HUES6 (cell line): ENCODE measurements around the gene PLXNA4.

Source experiments
- H3K27ac ChIP-seq: 2 replicates; pipeline ENCODE4 v1.7.0; 2013; ENCODE audit warnings: low read depth, mild to moderate bottlenecking, low read length, inconsistent platforms
- H3K27me3 ChIP-seq: 2 replicates; pipeline ENCODE4 v1.6.1; 2013; ENCODE audit warnings: low read length; ENCODE audit not compliant: control insufficient read depth, insufficient read depth
- H3K36me3 ChIP-seq: 2 replicates; pipeline ENCODE4 v1.6.1; 2013; ENCODE audit warnings: low read length; ENCODE audit not compliant: control insufficient read depth, insufficient read depth
- H3K4me1 ChIP-seq: 2 replicates; pipeline ENCODE4 v1.6.1; 2013; ENCODE audit warnings: low read length; ENCODE audit not compliant: control insufficient read depth, insufficient read depth
- H3K4me3 ChIP-seq: 2 replicates; pipeline ENCODE4 v1.5.1; 2013; ENCODE audit warnings: low read depth, low read length
- H3K9ac ChIP-seq: one replicate; pipeline ENCODE4 v1.6.1; 2013; ENCODE audit warnings: mild to moderate bottlenecking, low read length
- H3K9me3 ChIP-seq: 2 replicates; pipeline ENCODE4 v1.6.1; 2013; ENCODE audit warnings: low read depth, low read length; ENCODE audit not compliant: control insufficient read depth, insufficient read depth

The PLXNA4 gene

GRCh38 chr7:132531562-132531961 lies 44.7 kb downstream of the PLXNA4 start:
- Histone ChIP-seq H3K9me3 (no peaks in the 10 kb centered on the region), H3K27me3 (no peaks in the 10 kb centered on the region; the same call in 1 of the 2 replicates), H3K4me3 (no peak overlapping the region)

GRCh38 chr7:132528695-132529094 lies 47.6 kb downstream of the PLXNA4 start:
- Histone ChIP-seq H3K36me3 (no peaks in the 10 kb centered on the region), H3K4me3 (no peak overlapping the region), H3K9ac (no peak overlapping the region), H3K9me3 (no peaks in the 10 kb centered on the region), H3K4me1 (no peaks in the 10 kb centered on the region), H3K27me3 (no peaks in the 10 kb centered on the region; the same call in 1 of the 2 replicates), H3K27ac (no peak overlapping the region)

More at GRCh38 chr7:132531562-132531961, 44.7 kb downstream of the PLXNA4 start:
- H3K4me1 ChIP-seq: no peaks in the 10 kb centered on the region
- no peak overlapping the region for H3K9ac ChIP-seq
- H3K36me3 ChIP-seq: no peaks in the 10 kb centered on the region
- H3K27ac ChIP-seq: no peak overlapping the region

GRCh38 chr7:132527467-132528410 lies 48.5 kb downstream of the PLXNA4 start:
- Histone ChIP-seq H3K4me3 (no peak overlapping the region), H3K27me3 (no peaks in the 10 kb centered on the region; the same call in 1 of the 2 replicates)

GRCh38 chr7:132526111-132526740 lies 50.0 kb downstream of the PLXNA4 start:
- Histone ChIP-seq H3K27ac (no peak overlapping the region), H3K36me3 (no peaks in the 10 kb centered on the region), H3K9ac (no peak overlapping the region), H3K4me1 (no peaks in the 10 kb centered on the region), H3K27me3 (no peaks in the 10 kb centered on the region; the same call in 1 of the 2 replicates), H3K9me3 (no peaks in the 10 kb centered on the region), H3K4me3 (no peak overlapping the region)

More at GRCh38 chr7:132527467-132528410, 48.5 kb downstream of the PLXNA4 start:
- H3K36me3 ChIP-seq: no peaks in the 10 kb centered on the region
- H3K27ac ChIP-seq: no peak overlapping the region
- H3K9me3 ChIP-seq: no peaks in the 10 kb centered on the region
- no peaks in the 10 kb centered on the region for H3K4me1 ChIP-seq
- H3K9ac ChIP-seq: no peak overlapping the region

- no peaks in the 10 kb centered on the region for H3K36me3 ChIP-seq
- no peak overlapping the region for H3K9ac ChIP-seq
- H3K27ac ChIP-seq: no peak overlapping the region
- no peaks in the 10 kb centered on the region for H3K9me3 ChIP-seq
- no peak overlapping the region for H3K4me3 ChIP-seq
- H3K27me3 ChIP-seq: no peaks in the 10 kb centered on the region; the same call in 1 of the 2 replicates
- peaks cover 5% of the 10 kb centered on the region; the same call in 1 of the 2 replicates for H3K4me1 ChIP-seq
Observed at GRCh38 chr7:132521423-132521822, 54.8 kb downstream of the PLXNA4 start.

GRCh38 chr7:132520591-132521280 lies 55.5 kb downstream of the PLXNA4 start:
- H3K27ac ChIP-seq: no peak overlapping the region
- H3K36me3 ChIP-seq: no peaks in the 10 kb centered on the region
- H3K4me3 ChIP-seq: no peak overlapping the region
- no peak overlapping the region for H3K9ac ChIP-seq
- peaks cover 5% of the 10 kb centered on the region; the same call in 1 of the 2 replicates for H3K4me1 ChIP-seq
- no peaks in the 10 kb centered on the region; the same call in 1 of the 2 replicates for H3K27me3 ChIP-seq
- no peaks in the 10 kb centered on the region for H3K9me3 ChIP-seq

GRCh38 chr7:132519936-132520335 lies 56.3 kb downstream of the PLXNA4 start:
- H3K9me3 ChIP-seq: no peaks in the 10 kb centered on the region
- H3K4me1 ChIP-seq: peaks cover 5% of the 10 kb centered on the region; the same call in 1 of the 2 replicates
- no peak overlapping the region for H3K9ac ChIP-seq
- no peaks in the 10 kb centered on the region for H3K36me3 ChIP-seq
- H3K27me3 ChIP-seq: no peaks in the 10 kb centered on the region; the same call in 1 of the 2 replicates
- no peak overlapping the region for H3K27ac ChIP-seq
- H3K4me3 ChIP-seq: no peak overlapping the region

- H3K4me3 ChIP-seq: no peak overlapping the region
- H3K27ac ChIP-seq: no peak overlapping the region
- peaks cover 5% of the 10 kb centered on the region; the same call in 1 of the 2 replicates for H3K4me1 ChIP-seq
- H3K36me3 ChIP-seq: no peaks in the 10 kb centered on the region
- no peak overlapping the region for H3K9ac ChIP-seq
- H3K9me3 ChIP-seq: no peaks in the 10 kb centered on the region
- no peaks in the 10 kb centered on the region for H3K27me3 ChIP-seq
Observed at GRCh38 chr7:132518839-132519173, 57.5 kb downstream of the PLXNA4 start.

GRCh38 chr7:132518102-132518838 lies 58.0 kb downstream of the PLXNA4 start:
- Histone ChIP-seq H3K27me3 (no peaks in the 10 kb centered on the region), H3K36me3 (no peaks in the 10 kb centered on the region), H3K9ac (no peak overlapping the region), H3K4me3 (no peak overlapping the region), H3K27ac (no peak overlapping the region), H3K4me1 (peaks cover 5% of the 10 kb centered on the region; the same call in 1 of the 2 replicates), H3K9me3 (no peaks in the 10 kb centered on the region)

GRCh38 chr7:132516042-132516840 lies 60.0 kb downstream of the PLXNA4 start:
- Histone ChIP-seq H3K4me3 (no peak overlapping the region), H3K27ac (no peak overlapping the region), H3K36me3 (no peaks in the 10 kb centered on the region), H3K9me3 (no peaks in the 10 kb centered on the region), H3K27me3 (no peaks in the 10 kb centered on the region), H3K4me1 (peaks cover 5% of the 10 kb centered on the region; the same call in 1 of the 2 replicates), H3K9ac (no peak overlapping the region)
